Left cardiac atrium (tissue), 4 donors: ENCODE results near the gene IQGAP3. TPM values are rescaled to one million over a fixed set of nuclear protein-coding genes. Genes with fewer than 3 reads are reported as not detected.

Experiments used
- ATAC-seq, 2 donors: fragments of 200-7000 bp; cut with Tn5 transposase; one replicate each; pipeline ENCODE4 v1.9.1; 2020; ENCODE audit warnings: mild to moderate bottlenecking in 2 of 2, moderate library complexity in 2 of 2
- DNase-seq: peaks from one replicate; pipeline ENCODE4 v3.0.0-alpha.2; 2020
- intact Hi-C, 2 donors: fragments of 100-400 bp; cut with DNase I; formaldehyde crosslinking; loops; one replicate each; pipeline versions ENCODE4 v1.14.1 to v1.15.1; 2022 to 2023
- total RNA-seq, 2 donors: library from RNA; stranded (reverse); fragmentation: NEBNext Ultra II Directional; extraction: Animal tissue kit (Norgen Biotek cat#: 25700); gene quantifications; one replicate each; pipeline ENCODE4 v1.2.1, GENCODE V29; 2021
- donor health status: DM: no; HTN: yes; CAD: no.
- donor health status: DM: no; HTN: yes; CAD: no; lungs with severe emphysema.
- donor health status: DM: yes; HTN: yes; CAD: no.
- donor health status: Dilated cardiomyopathy.

IQGAP3 gene
- total RNA-seq, 2 donors from 2014 or later = 0.26 to 0.94 TPM

GRCh38 chr1:156528875-156529425 lies 43.4 kb downstream of the IQGAP3 start:
- DNase-seq (no peak), ATAC-seq (no peak)
- intact Hi-C loops = no loop called here

DNA sequence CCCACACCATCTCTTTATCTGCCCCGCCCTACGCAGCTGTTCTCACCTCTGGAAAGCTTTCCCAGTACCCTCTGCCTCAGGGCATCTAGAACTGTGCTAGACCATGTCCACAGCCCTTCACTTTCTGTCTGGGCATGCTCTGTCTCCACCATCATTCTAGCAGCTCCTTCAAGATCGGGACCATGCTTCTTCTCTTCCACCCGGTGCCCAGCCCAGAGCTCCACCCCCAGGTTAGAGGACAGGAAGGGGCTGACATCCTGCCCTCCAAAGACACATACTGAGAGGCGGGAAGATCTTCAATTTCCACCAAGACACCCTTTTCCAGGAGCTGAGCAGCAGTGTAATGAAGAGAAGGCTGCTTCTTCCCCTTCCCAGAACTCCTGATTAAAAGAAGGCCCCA lies 44.1 kb downstream of the IQGAP3 start:
- intact Hi-C loops = no loop called here

DNA sequence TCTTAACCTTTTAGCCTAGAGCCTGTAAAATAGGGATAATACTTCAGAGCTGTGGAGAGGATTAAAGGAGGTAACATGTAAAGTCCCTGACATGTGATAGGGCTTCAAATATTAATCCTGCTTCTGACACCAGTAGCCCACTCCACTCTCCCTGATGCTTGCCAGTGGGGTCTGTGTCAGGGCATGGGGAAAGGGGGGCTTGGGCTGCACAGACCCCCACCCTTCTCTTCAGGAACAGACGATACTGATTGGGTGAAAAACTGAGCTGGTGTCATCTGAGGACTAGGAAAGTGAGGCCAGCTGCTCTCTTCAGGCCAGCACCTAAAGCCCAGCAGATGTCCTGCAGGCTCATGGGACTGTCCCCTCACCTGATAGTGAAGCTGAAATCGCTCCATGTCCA lies 44.8 kb downstream of the IQGAP3 start:
- DNase-seq (no peak), ATAC-seq (no peak)
- intact Hi-C loops = no loop called here

More for the DNA sequence above, 44.1 kb downstream of the IQGAP3 start:
- no peak for ATAC-seq
- no peak for DNase-seq

- ATAC-seq (no peak), DNase-seq (no peak)
- intact Hi-C loops = no loop called here
Measured at GRCh38 chr1:156525856-156526489, 46.4 kb downstream of the IQGAP3 start.

- DNase-seq (no peak), ATAC-seq (peak in 1 of 2 donors; percentile 13)
- intact Hi-C loops = no loop called here
Measured at GRCh38 chr1:156525071-156525501, 47.3 kb downstream of the IQGAP3 start.

DNA sequence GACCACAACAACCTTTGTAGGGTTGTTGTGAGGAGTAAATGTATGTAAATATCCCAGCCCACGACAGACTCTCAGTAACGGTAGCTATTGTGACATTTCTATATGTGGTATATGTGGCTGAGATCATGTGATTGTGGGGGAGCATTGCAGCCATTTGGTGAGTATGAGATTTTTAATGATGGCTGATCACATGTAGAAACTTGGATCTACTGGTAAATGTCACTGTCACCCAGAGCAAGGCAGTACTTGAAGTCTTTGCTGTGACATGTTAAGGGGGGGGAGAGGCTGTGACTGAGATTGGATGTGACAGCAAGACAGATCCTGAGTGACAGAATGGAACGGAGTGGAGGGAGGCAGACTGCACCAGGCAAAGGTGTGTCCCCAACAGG lies 47.9 kb downstream of the IQGAP3 start:
- ATAC-seq = peak; percentile 79 to 87
- no peak for DNase-seq
- intact Hi-C loops = no loop called here

GRCh38 chr1:156523801-156524480 lies 48.4 kb downstream of the IQGAP3 start:
- DNase-seq = no peak
- intact Hi-C loops = no loop called here
- ATAC-seq = no peak

DNA sequence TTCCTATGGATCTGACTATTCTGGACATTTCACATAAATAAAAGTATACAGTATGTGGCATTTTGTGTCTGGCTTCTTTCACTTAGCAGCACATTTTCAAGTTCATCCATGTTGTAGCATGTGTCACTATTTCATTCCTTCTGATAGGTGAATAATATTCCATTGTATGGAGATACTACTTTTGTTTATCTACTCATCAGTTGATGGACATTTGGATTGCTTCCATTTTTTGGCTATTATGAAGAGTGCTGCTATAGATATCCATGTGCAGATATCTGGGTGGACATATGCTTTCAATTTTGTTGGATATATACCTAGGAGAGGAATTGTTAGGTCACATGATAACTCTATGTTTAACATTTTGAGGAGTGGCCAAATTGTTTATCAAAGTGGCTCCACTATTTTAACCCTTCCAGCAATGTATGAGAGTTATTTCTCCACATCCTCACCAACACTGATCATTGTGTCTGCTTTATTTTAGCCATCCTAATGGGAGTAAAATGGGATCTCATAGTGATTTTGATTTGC lies 49.9 kb downstream of the IQGAP3 start:
- ATAC-seq (no peak), DNase-seq (no peak)
- intact Hi-C loops = no loop called here

DNA sequence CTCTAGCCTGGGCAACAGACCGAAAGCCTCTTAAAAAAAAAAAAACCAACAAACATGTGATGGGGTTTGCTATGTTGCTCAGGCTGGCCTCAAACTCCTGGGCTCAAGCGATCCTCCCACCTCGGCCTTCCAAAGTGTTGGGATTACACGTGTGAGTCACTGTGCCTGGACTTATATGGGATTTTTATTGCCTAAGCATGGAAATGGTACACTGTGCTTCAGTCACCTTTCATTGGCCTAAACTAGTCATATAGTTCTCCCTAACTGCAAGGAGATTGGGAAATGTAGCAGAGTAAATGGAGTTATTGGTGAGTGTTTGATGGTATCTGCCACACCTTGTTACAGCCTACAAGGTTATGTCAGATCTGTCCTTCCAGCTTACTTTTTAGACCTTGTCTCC lies 54.6 kb downstream of the IQGAP3 start:
- intact Hi-C loops = no loop called here

GRCh38 chr1:156516821-156517220 lies 55.5 kb downstream of the IQGAP3 start:
- no peak for DNase-seq
- intact Hi-C loops = no loop called here
- no peak for ATAC-seq

More for the DNA sequence above, 54.6 kb downstream of the IQGAP3 start:
- DNase-seq (no peak), ATAC-seq (no peak)

GRCh38 chr1:156515956-156516355 lies 56.4 kb downstream of the IQGAP3 start:
- intact Hi-C loops = no loop called here
- ATAC-seq (no peak), DNase-seq (no peak)

DNA sequence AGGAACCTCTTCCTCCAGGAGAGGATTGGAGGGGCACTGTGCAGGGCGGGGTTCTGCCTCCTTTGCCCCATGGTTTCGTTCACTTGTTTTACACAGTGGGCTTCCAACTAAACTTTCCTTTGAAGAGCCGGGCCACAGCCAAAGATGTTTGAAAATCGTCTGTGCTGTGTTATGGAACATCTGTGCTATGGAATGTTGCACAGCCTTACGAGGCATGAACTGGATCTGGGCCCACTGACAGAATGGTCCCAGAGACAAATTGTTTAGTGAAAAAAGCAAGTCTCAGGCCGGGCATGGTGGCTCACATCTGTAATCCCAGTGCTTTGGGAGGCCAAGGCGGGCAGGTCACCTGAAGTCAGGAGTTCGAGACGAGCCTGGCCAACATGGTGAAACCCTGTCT lies 59.2 kb downstream of the IQGAP3 start:
- DNase-seq (no peak), ATAC-seq (no peak)
- intact Hi-C loops = no loop called here

GRCh38 chr1:156511644-156512043 lies 60.7 kb downstream of the IQGAP3 start:
- intact Hi-C loops = no loop called here
- DNase-seq (no peak), ATAC-seq (no peak)

GRCh38 chr1:156510709-156511108 lies 61.7 kb downstream of the IQGAP3 start:
- peak; percentile 80 to 85 for ATAC-seq
- peak; percentile 87 for DNase-seq
- intact Hi-C loops = no loop called here

DNA sequence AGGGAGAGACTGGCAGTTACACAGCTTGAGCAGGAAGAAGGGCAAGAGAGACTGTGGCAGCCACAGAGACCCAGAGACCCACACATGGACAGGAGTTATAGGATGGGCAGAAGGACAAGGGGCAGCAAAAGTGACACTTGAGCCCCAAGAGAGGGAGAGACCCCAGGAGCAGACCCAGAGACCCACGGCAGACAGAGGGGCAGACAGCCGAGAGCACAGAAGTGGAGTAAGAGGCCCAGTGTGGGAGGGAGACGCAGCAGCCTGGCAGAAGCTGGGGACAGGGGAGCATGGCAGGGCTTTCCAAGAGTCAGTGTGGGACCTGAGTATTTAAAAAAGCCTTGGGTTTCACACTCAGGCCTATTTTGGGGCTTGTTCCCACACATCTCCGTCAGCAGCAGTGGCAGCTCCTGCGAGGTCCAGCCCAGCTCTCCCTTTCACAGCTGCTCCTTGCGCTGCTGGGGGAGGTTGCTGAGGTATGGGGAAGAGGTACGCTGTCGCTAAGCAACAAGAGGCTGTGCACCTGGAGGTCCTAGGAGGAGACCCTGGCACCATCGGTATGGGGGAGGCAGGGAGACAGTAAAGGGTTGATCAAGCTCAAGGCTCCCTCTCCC lies 62.8 kb downstream of the IQGAP3 start:
- ATAC-seq = no peak
- DNase-seq = no peak
- intact Hi-C loops = loop anchor here in 1 of 2 donors (2.0 to 5.0 kb wide), 2 partner anchors 53 to 73 kb away; no protein-coding TSS in a partner anchor

- DNase-seq (no peak), ATAC-seq (no peak)
- intact Hi-C loops = loop anchor here in 1 of 2 donors (2.0 to 5.0 kb wide), 2 partner anchors 52 to 73 kb away; no protein-coding TSS in a partner anchor
Measured at GRCh38 chr1:156508955-156509234, 63.5 kb downstream of the IQGAP3 start.

DNA sequence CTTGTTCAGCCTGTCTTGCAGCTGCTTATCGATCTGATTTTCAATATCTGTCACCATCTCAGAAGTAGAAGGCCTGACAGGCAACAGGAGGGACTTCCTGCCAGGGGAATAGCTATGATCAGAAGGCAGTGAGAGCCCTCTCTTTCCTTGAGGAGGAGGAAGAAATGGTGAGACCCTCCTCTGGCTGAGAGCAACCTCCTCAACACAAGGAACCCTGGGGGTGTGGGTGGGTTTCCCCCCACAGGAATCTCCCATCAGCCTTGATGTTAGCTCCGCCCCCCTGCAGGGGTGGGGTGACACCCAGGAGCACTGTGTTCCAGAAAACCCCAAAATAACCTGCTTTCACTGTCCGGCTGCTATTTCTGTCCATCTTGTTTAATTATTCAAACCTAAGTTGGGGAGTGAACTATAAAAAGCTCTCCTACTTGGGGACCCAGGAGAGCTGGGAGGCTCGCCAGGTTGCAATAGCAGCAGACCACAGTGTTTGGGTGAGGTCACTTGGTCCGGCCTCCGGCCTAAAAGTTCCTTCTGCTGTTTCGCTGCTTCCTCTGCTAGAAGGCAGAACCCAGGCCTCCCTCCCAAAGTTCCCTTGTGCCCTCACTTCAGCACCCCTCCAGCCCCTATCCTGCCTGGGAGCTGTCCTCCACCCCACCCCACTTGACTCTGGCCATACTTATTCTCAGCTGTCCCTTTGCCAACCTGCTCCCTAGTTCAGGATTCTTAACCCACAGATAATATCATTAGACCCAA lies 64.0 kb downstream of the IQGAP3 start:
- DNase-seq (peak; percentile 83), ATAC-seq (peak; percentile 2 to 8)
- intact Hi-C loops = loop anchor here in 1 of 2 donors (2.0 to 5.0 kb wide), 2 partner anchors 52 to 74 kb away; no protein-coding TSS in a partner anchor

GRCh38 chr1:156506450-156506849 lies 65.9 kb downstream of the IQGAP3 start:
- ATAC-seq = no peak
- DNase-seq = no peak
- intact Hi-C loops = loop anchor here in 1 of 2 donors (5.0 kb wide), 1 partner anchor 76 kb away; no protein-coding TSS in a partner anchor

GRCh38 chr1:156505679-156506298 lies 66.6 kb downstream of the IQGAP3 start:
- DNase-seq = no peak
- intact Hi-C loops = loop anchor here in 1 of 2 donors (5.0 kb wide), 1 partner anchor 77 kb away; no protein-coding TSS in a partner anchor
- no peak for ATAC-seq
